Left cardiac atrium (tissue), 4 donors: ENCODE results near the gene CALY. TPM values are rescaled to one million over a fixed set of nuclear protein-coding genes. Genes with fewer than 3 reads are reported as not detected.
A peak's percentile ranks its signal among the peaks of the same experiment; 100 is the strongest.

Experiments used
- ATAC-seq, 2 donors: fragments of 200-7000 bp; cut with Tn5 transposase; one replicate each; pipeline ENCODE4 v1.9.1; 2020; ENCODE audit warnings: mild to moderate bottlenecking in 2 of 2, moderate library complexity in 2 of 2
- DNase-seq: peaks from one replicate; pipeline ENCODE4 v3.0.0-alpha.2; 2020
- intact Hi-C, 2 donors: fragments of 100-400 bp; cut with DNase I; formaldehyde crosslinking; loops; one replicate each; pipeline versions ENCODE4 v1.14.1 to v1.15.1; 2022 to 2023
- total RNA-seq, 2 donors: library from RNA; stranded (reverse); fragmentation: NEBNext Ultra II Directional; extraction: Animal tissue kit (Norgen Biotek cat#: 25700); gene quantifications; one replicate each; pipeline ENCODE4 v1.2.1, GENCODE V29; 2021
- donor health status: DM: no; HTN: yes; CAD: no.
- donor health status: DM: no; HTN: yes; CAD: no; lungs with severe emphysema.
- donor health status: DM: yes; HTN: yes; CAD: no.
- donor health status: Dilated cardiomyopathy.

Gene CALY
- total RNA-seq, 2 donors from 2014 or later = not detected

- ATAC-seq (no peak), DNase-seq (no peak)
- intact Hi-C loops = no loop called here
Observed at GRCh38 chr10:133355266-133355665, 18.6 kb upstream of the CALY start.

DNA sequence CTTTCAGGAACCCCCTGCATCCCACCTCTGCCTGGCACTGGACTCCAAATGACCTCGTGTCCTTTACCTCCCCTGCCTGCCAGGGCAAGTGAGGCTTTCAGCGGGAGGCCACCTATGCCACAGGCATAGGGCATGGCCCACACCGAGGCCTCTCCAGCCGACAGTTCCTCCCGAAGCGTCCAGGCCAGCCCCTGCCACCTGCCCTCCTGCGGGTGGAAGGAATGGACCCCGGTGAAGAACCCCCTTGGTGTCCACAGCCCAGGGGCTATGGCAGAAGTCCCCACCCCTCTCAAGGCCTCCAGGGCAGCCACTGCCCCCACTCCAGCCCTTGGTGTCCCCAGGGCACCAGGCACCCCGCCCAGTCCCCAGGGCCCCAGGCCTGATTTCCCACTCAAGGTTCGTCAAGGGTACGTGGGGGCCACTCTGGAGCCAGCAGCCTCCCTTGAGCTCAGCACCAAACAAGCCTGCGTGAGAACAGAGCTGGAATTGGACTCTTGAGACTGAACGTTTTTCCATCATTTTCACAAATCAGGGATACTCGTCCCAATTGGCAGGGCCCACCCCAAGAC lies 18.1 kb upstream of the CALY start:
- DNase-seq (no peak), ATAC-seq (no peak)
- intact Hi-C loops = no loop called here

DNA sequence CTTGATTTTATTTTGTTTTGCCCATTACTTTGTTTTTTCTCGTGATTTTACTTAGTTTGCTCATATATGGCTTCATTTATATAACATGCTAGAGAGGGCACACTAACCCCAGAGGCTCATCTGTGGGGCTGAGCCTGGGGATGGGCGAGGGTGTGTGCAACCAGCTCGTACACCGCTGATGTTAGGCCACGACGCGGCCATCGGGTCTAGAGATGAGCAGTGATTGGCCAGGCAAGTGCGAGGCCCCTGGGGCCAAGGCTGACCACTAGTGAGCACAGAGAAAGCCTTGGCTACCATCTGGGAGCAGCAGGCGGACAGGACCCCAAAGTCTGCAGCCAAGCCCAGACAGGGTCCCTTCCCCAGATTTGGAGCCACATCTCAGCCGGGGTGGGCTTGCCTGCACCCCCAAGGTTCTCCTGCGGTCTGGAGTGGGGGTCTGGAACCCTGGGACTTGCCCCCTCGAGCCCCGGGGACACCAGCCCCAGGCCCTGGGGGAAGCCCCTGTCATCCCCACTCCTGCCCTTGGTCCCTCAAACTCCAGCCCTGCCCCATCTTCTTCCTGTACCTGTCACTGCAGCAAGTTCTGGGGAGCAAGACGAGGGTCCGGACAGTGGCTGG lies 17.4 kb upstream of the CALY start:
- intact Hi-C loops = no loop called here
- DNase-seq (no peak), ATAC-seq (no peak)

DNA sequence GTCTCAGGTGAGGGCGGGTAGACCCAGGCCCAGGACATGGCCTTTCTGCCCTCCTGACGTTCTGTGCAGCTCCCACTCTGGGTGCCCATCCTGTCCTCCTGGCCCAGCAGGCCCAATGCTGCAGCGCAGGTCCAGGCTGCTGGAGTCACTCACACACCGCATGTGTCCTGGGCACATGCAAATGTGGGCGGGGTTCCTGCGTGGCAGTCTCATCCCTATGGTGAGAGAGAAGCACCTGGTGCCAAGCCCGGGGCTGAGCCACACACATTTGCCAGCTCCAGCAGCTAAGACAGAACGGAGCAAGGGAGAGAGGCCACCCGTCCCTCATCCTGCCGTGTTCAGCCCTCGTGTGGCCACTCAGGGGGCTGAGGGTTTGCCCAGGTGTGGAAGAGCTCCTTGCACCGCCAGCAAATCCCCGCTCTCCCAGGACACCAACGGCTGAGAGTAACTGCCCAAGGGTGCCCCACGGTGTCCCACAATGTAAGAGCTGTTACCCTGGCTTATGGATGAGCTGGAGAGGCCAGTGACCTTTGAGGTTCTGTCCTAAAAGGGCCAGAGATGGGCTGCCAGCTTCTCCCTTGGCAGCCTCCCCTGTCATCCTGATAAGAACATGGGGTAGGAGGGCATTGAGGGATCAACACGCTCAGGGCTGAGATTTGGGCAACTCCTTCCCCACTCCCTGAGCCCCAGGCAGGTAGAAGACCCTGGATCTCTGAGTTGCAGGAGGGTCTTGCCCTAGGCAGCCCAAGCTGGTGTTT lies 16.7 kb upstream of the CALY start:
- intact Hi-C loops = no loop called here
- ATAC-seq (no peak), DNase-seq (no peak)

DNA sequence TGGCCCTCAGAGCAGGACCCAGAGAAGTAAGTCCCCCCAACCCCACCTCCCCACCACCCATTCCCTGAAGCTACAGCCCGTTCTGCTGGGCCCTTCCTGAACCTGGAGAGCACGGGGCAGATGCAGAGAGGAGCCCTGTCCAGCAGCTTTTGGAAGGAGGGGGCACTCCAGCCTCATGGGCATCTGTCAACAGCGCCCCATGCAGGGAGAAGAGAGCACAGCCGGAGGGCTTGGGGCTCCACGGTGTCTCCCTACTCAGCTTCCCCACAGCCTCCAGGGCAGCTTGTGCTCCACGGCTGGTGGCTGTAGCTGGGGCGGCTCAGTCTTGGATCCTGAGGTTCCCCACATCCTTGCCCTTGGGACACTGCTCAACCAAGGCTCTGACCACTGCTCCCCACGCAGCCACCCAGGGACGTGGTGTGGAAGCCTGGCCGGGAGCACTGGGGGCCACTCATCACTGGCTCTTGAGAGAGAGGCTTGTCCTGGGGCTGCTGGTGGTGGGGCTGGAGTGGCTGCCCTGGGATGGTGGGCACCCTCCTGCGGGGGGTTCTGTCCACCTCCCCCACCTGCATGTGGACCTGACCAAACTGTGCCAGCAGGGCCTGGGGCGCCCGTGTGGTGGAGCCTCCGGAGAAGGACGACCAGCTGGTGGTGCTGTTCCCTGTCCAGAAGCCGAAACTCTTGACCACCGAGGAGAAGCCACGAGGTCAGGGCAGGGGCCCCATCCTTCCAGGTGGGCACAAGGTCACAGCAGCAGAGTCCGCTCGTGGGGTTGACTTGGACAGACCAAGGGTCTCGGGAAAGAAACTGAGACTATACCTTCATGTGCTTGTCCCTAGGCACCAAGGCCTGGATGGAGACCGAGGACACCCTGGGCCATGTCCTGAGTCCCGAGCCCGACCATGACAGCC lies 15.0 kb upstream of the CALY start:
- ATAC-seq (peak in 1 of 2 donors; percentile 5), DNase-seq (no peak)
- intact Hi-C loops = no loop called here

- DNase-seq (no peak), ATAC-seq (no peak)
- intact Hi-C loops = no loop called here
Observed at GRCh38 chr10:133350950-133351329, 14.2 kb upstream of the CALY start.

DNA sequence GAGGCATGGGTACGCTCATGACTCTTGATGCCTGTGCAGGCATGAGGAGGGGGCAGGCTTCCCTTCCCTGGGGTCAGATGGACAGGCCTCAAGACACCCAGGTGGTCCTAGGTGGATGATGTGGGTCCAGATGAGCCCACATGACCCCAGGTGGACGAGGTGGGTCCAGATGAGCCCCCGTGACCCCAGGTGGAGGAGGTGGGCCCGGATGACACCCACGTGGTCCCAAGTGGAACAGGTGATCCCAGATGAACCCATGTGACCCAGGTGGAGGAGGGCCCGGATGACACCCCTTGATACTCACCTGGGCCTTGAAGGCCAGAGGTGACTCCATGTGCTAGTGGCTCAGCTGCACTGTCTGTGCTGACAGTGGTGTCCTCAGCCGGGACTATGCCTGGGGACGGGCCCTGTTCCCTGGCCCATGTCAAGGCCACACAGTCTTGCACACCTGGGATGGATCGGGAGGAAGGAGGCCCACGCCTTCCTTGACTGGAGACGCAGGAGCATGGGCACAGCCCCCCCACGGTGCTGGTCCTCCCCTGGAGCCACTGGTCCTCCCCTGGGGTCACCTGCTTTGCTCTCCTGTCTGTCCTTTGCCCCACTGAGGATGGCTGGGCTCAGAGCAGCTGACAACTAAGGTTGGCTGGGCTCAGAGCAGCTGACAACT lies 13.7 kb upstream of the CALY start:
- DNase-seq = no peak
- ATAC-seq = no peak
- intact Hi-C loops = no loop called here

DNA sequence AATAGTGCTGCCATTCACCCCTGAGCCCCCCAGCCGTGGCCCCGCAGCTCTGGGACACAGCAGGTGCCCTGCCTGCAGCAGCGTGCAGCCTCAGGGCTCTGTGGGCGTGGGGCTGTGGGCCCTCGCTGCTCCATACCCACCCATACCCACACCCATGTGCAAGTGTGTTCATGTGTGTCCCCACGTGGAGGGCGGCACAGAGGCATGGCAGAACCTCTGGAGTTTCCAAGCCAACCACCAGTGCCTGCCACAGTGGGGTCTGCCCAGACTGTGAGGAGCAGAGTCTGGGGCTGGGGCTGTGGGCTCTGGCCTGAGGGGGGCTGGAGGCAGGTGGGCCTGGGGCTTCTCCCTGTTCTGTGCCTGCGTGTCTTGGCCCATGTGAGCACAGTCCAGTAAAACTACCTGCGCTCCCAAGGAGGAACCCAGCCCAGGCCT lies 12.9 kb upstream of the CALY start:
- intact Hi-C loops = no loop called here
- DNase-seq (no peak), ATAC-seq (no peak)

- DNase-seq (no peak), ATAC-seq (no peak)
Observed at GRCh38 chr10:133349160-133349568, 12.5 kb upstream of the CALY start.

DNA sequence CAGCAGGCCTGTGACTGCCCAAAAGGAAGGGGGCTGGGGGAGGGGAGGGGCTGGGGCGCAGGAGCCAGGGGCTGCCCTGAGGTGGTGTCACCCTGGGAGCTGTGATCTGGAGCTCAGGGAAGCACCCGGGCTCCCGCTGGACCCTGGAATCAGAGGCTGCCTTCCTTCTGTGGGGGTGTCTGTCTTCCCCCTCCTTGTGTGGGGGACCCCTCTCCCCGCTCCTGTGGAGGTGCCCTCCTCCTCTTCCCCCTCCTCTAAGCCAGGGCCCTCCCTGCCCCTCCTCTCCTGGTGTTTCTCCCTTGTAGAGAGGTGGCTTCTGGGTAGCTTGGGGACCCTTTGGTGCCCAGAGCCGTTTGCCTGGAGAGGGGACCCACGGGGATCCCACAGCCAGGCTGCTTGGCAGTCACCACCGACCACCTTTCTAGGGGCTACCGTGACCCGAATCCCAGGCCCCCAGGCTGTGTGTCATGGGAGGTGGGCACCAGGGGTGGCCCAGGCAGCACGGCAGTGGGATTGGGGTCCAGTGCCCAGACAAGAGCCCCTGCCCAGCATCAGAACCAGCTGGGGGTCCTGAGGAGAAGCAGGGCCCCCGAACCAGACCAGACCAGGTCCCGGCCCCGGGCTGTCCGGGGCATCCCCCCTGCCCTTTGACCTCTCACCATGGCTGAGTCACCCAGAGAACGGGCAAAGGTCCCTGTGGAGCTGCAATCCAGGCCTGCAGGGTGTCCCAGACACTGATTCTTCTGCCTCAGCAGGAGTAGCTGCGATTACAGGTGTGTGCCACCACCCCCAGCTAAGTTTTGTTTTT lies 11.2 kb upstream of the CALY start:
- ATAC-seq (no peak), DNase-seq (no peak)
- intact Hi-C loops = no loop called here

More at GRCh38 chr10:133349160-133349568, 12.5 kb upstream of the CALY start:
- intact Hi-C loops = no loop called here

DNA sequence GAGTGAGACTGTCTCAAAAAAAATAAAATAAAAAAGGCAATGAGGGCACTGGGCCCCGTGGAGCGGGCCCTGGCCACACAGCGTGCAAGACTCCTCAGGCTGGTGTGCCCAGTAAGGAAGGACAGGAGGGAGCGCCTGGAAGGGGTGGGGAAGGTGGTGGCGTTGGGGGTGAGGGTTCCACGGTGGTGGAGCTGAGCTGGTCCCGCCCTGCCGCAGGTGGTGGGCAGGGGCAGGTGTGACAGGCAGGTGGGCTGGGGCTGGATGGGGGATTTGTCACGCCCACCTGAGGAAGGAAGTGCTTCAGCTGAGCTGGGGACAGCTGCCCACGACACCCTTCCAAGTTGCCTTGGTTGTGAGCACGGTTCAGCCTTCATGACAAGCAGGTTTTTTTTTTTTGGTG lies 9.7 kb upstream of the CALY start:
- intact Hi-C loops = no loop called here
- DNase-seq (no peak), ATAC-seq (no peak)

- intact Hi-C loops = no loop called here
- ATAC-seq = no peak
- DNase-seq = no peak
Observed at GRCh38 chr10:133344236-133344635, 7.5 kb upstream of the CALY start.

GRCh38 chr10:133343558-133343957 lies 6.9 kb upstream of the CALY start:
- no peak for DNase-seq
- ATAC-seq = no peak
- intact Hi-C loops = no loop called here

DNA sequence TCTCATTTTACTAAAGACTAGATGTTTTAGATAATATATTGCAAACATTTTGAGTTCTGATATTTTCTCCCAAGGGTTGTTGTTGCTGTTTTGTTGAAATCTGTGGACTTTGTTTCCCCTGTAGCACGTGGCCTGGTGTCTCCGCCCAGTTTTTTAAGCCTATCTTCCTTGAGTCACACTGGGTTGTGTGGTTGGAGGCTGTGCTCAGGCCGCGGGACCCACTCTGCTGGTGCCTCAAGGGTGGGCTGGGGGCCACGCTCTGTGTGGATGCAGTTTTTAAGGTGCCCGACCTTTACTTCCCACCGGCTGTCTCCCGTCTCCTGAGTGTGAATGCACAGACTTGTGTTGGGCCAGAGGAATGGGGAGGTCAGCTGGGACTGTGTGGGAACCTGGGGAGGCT lies 6.2 kb upstream of the CALY start:
- DNase-seq (no peak), ATAC-seq (no peak)
- intact Hi-C loops = no loop called here

- DNase-seq = no peak
- intact Hi-C loops = no loop called here
- no peak for ATAC-seq
Observed at GRCh38 chr10:133341983-133342382, 5.3 kb upstream of the CALY start.

DNA sequence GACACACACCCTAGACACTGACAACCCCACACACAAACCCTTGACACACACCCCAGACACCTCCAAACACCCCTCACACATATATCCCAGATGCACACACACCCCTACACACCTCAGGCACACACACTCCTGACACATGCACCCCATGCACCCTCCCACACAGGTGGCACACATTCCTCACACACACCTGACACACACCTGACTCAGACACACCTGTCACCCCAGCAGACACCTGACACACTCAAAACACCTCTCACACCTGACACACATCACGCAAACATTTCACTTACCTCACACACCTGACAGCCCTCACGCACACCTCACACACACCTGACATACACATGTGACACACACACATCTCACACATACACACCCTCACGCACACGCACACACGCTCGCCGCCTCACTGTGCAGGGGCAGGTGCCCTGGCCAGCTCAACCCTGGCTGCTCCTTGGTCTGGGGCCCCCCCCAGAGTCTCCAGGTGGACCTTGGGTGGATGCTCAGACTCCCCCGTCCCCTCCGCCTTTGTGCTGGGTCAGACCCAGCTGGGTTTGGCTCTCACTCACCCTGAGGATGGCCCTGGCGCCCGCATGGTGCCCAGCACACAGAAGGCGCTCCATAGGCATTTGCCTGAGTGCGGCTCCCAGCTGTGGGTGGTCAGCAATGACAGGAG lies 3.1 kb upstream of the CALY start:
- intact Hi-C loops = loop anchor here in 1 of 2 donors (10.0 kb wide), 1 partner anchor 185 kb away; the partner anchor contains the start of gene CYP2E1
- ATAC-seq = no peak
- no peak for DNase-seq
